Progenitor cell of endocrine pancreas (in vitro differentiated cells): ENCODE results near the gene KLHL6. TPM values are rescaled to one million over a fixed set of nuclear protein-coding genes. Genes with fewer than 3 reads are reported as not detected.
"Not testable (repeated sequence)": the region's sequence is repeated elsewhere in the genome, so short reads cannot be mapped to it uniquely, and the experiment has no call there.

Experiments
- DNase-seq: peaks from one replicate; pipeline ENCODE4 v3.0.0; 2021; ENCODE audit warnings: low spot score; ENCODE audit not compliant: unreplicated experiment
- H3K27ac Mint-ChIP-seq: 2 replicates; pipeline ENCODE4 v1.8.0; 2021; ENCODE audit warnings: mild to moderate bottlenecking, moderate library complexity, mixed read lengths
- H3K27me3 Mint-ChIP-seq: 2 replicates; pipeline ENCODE4 v1.8.0; 2021; ENCODE audit warnings: mixed read lengths
- H3K36me3 Mint-ChIP-seq: 2 replicates; pipeline ENCODE4 v1.8.0; 2022; ENCODE audit warnings: mixed read lengths; ENCODE audit not compliant: insufficient read depth
- H3K4me1 Mint-ChIP-seq: 2 replicates; pipeline ENCODE4 v1.8.0; 2021; ENCODE audit warnings: low read depth, mixed read lengths
- H3K4me3 Mint-ChIP-seq: 2 replicates; pipeline ENCODE4 v1.8.0; 2021; ENCODE audit warnings: low read depth, mild to moderate bottlenecking, moderate library complexity, mixed read lengths
- H3K9me3 Mint-ChIP-seq: 2 replicates; pipeline ENCODE4 v1.8.0; 2021; ENCODE audit warnings: low read depth, mixed read lengths
- CTCF ChIP-seq: fragments of 200-600 bp; sonication (generic); IDR thresholded peaks from one replicate; pipeline ENCODE4 v1.5.0; 2021; ENCODE audit warnings: antibody characterized with exemption, mild to moderate bottlenecking; ENCODE audit not compliant: unreplicated experiment
- total RNA-seq: library from RNA; stranded (reverse); gene quantifications from 2 replicates; pipeline ENCODE4 v1.2.1, GENCODE V29; 2021

The KLHL6 gene
- total RNA-seq, 1 donor from 2014 or later: 0.12 TPM

- Mint-ChIP-seq H3K27ac (no peak overlapping the region), H3K36me3 (peaks cover 3% of the 10 kb centered on the region), H3K27me3 (no peaks in the 10 kb centered on the region), H3K4me1 (peaks cover 6% of the 10 kb centered on the region), H3K9me3 (peaks cover 14% of the 10 kb centered on the region), H3K4me3 (no peak overlapping the region)
- DNase-seq: no peak
- no peak for TF ChIP-seq CTCF
These were observed 111.8 kb downstream of the KLHL6 start for GRCh38 chr3:183443395-183444385.

GRCh38 chr3:183442994-183443393 lies 112.5 kb downstream of the KLHL6 start:
- no peak overlapping the region for H3K4me3 Mint-ChIP-seq
- H3K27me3 Mint-ChIP-seq: no peaks in the 10 kb centered on the region
- H3K9me3 Mint-ChIP-seq: peaks cover 14% of the 10 kb centered on the region
- TF ChIP-seq CTCF: no peak
- no peak for DNase-seq
- H3K4me1 Mint-ChIP-seq: peaks cover 1% of the 10 kb centered on the region
- no peak overlapping the region for H3K27ac Mint-ChIP-seq
- peaks cover 3% of the 10 kb centered on the region for H3K36me3 Mint-ChIP-seq

GRCh38 chr3:183440521-183440920 lies 115.0 kb downstream of the KLHL6 start:
- not testable (repeated sequence) for H3K27ac Mint-ChIP-seq, DNase-seq, H3K4me1 Mint-ChIP-seq, H3K4me3 Mint-ChIP-seq, H3K36me3 Mint-ChIP-seq, H3K27me3 Mint-ChIP-seq
- H3K9me3 Mint-ChIP-seq: peaks cover 14% of the 10 kb centered on the region

- no peak for TF ChIP-seq CTCF
- peaks cover 4% of the 10 kb centered on the region for H3K27me3 Mint-ChIP-seq
- peaks cover 11% of the 10 kb centered on the region for H3K9me3 Mint-ChIP-seq
- H3K36me3 Mint-ChIP-seq: peaks cover 3% of the 10 kb centered on the region
- no peak overlapping the region for H3K27ac Mint-ChIP-seq
- no peak overlapping the region for H3K4me3 Mint-ChIP-seq
- no peak for DNase-seq
- peaks cover 8% of the 10 kb centered on the region for H3K4me1 Mint-ChIP-seq
These were observed 116.0 kb downstream of the KLHL6 start for GRCh38 chr3:183439515-183439914.

- Mint-ChIP-seq H3K27me3 (peaks cover 4% of the 10 kb centered on the region), H3K27ac (no peak overlapping the region), H3K9me3 (peaks cover 8% of the 10 kb centered on the region), H3K4me3 (no peak overlapping the region), H3K4me1 (peaks cover 16% of the 10 kb centered on the region), H3K36me3 (peaks cover 3% of the 10 kb centered on the region)
- DNase-seq: no peak
- no peak for TF ChIP-seq CTCF
These were observed 116.8 kb downstream of the KLHL6 start for GRCh38 chr3:183438735-183439134.
